Neural progenitor cell (in vitro differentiated cells): ENCODE data around the gene SREK1. TPM values are rescaled to one million over a fixed set of nuclear protein-coding genes. Genes with fewer than 3 reads are reported as not detected.
A peak's percentile ranks its signal among the peaks of the same experiment; 100 is the strongest.

Experiments
- DNase-seq: peaks from one replicate; pipeline ENCODE4 v3.0.0-alpha.2; 2016; ENCODE audit warnings: low spot score
- H2AFZ ChIP-seq: fragments of 200-600 bp; sonication (generic); replicated peaks from 2 replicates; pipeline ENCODE4 v1.6.1; 2016; ENCODE audit warnings: antibody characterized with exemption
- H3F3A ChIP-seq: fragments of 200-600 bp; sonication (generic); 2 replicates; pipeline ENCODE4 v1.6.1; 2016; ENCODE audit warnings: antibody characterized with exemption, low read depth
- H3K27ac ChIP-seq: fragments of 200-600 bp; sonication (generic); 2 replicates; pipeline ENCODE4 v1.5.1; 2016; ENCODE audit warnings: mild to moderate bottlenecking
- H3K27me3 ChIP-seq: fragments of 200-600 bp; sonication (generic); 2 replicates; pipeline ENCODE4 v1.6.1; 2016; ENCODE audit warnings: mild to moderate bottlenecking, moderate library complexity
- H3K36me3 ChIP-seq: fragments of 200-600 bp; sonication (generic); 2 replicates; pipeline ENCODE4 v1.5.1; 2016
- H3K4me1 ChIP-seq: fragments of 200-600 bp; sonication (generic); 2 replicates; pipeline ENCODE4 v1.6.1; 2016; ENCODE audit warnings: mixed run types
- H3K4me2 ChIP-seq: fragments of 200-600 bp; sonication (generic); 2 replicates; pipeline ENCODE4 v1.6.1; 2016
- H3K4me3 ChIP-seq: fragments of 200-600 bp; sonication (generic); 2 replicates; pipeline ENCODE4 v1.5.1; 2016
- H3K79me2 ChIP-seq: fragments of 200-600 bp; sonication (generic); 2 replicates; pipeline ENCODE4 v1.6.1; 2016; ENCODE audit warnings: low read depth
- H3K9ac ChIP-seq: fragments of 200-600 bp; sonication (generic); 2 replicates; pipeline ENCODE4 v1.6.1; 2016
- H3K9me3 ChIP-seq: fragments of 200-600 bp; sonication (generic); 2 replicates; pipeline ENCODE4 v1.5.1; 2016; ENCODE audit warnings: low read depth
- H4K20me1 ChIP-seq: fragments of 200-600 bp; sonication (generic); 2 replicates; pipeline ENCODE4 v1.6.1; 2016; ENCODE audit warnings: low read depth
- H3K27ac Mint-ChIP-seq: 3 replicates; pipeline ENCODE4 v1.8.0; 2021; ENCODE audit warnings: mixed read lengths
- H3K27me3 Mint-ChIP-seq: 2 replicates; pipeline ENCODE4 v1.8.0; 2022; ENCODE audit warnings: low read depth, mild to moderate bottlenecking, inconsistent platforms, moderate library complexity, mixed read lengths; ENCODE audit not compliant: insufficient read depth
- H3K36me3 Mint-ChIP-seq: 3 replicates; pipeline ENCODE4 v1.8.0; 2021; ENCODE audit warnings: mixed read lengths
- H3K4me1 Mint-ChIP-seq: 3 replicates; pipeline ENCODE4 v1.8.0; 2021; ENCODE audit warnings: mixed read lengths
- H3K4me3 Mint-ChIP-seq: 3 replicates; pipeline ENCODE4 v1.8.0; 2021; ENCODE audit warnings: mild to moderate bottlenecking, moderate library complexity, mixed read lengths
- H3K9me3 Mint-ChIP-seq: 3 replicates; pipeline ENCODE4 v1.8.0; 2020; ENCODE audit warnings: mixed read lengths
- CTCF ChIP-seq: fragments of 200-600 bp; sonication (generic); IDR thresholded peaks from 2 replicates; pipeline ENCODE4 v1.5.1; 2017; ENCODE audit warnings: antibody characterized with exemption, mild to moderate bottlenecking
- EZH2 ChIP-seq: fragments of 200-600 bp; sonication (generic); IDR thresholded peaks from 2 replicates; pipeline ENCODE4 v1.6.1; 2017; ENCODE audit warnings: antibody characterized with exemption, mild to moderate bottlenecking, moderate library complexity
- EZH2phosphoT487 ChIP-seq: fragments of 200-600 bp; sonication (generic); IDR thresholded peaks from 2 replicates; pipeline ENCODE4 v1.6.1; 2017; ENCODE audit warnings: antibody characterized with exemption
- total RNA-seq: library from RNA; depleted of rRNA; stranded (reverse); fragments of >200 nt; gene quantifications from 2 replicates; pipeline ENCODE4 v1.2.3, GENCODE V29; 2015; ENCODE audit warnings: low replicate concordance

SREK1 gene
- 80.5 and 95.6 TPM in 2 replicates for total RNA-seq

GRCh38 chr5:66144074-66144833 lies at the start of gene SREK1:
SREK1 (plus strand) TSS chr5:66144300; CDS start chr5:66144377, 77 bp downstream.
- Histone ChIP-seq H3K9me3 (no peaks in the 10 kb centered on the region), H3F3A (peaks cover 18% of the 10 kb centered on the region), H4K20me1 (peaks cover 6% of the 10 kb centered on the region), H2AFZ (peak within 1 kb of the TSS; percentile 83), H3K79me2 (peaks cover 48% of the 10 kb centered on the region), H3K36me3 (no peaks in the 10 kb centered on the region), H3K4me1 (peaks cover 22% of the 10 kb centered on the region), H3K9ac (peak within 1 kb of the TSS; percentile 88), H3K27ac (peak within 1 kb of the TSS; percentile 98), H3K27me3 (no peaks in the 10 kb centered on the region), H3K4me3 (peak within 1 kb of the TSS; percentile 84), H3K4me2 (peak within 1 kb of the TSS; percentile 93)
- Mint-ChIP-seq H3K4me1 (peaks cover 13% of the 10 kb centered on the region), H3K27ac (peak within 1 kb of the TSS; percentile 100), H3K9me3 (peaks cover 2% of the 10 kb centered on the region), H3K36me3 (peaks cover 19% of the 10 kb centered on the region), H3K27me3 (peaks cover 2% of the 10 kb centered on the region), H3K4me3 (peak within 1 kb of the TSS; percentile 97)
- peak; percentile 97 for DNase-seq
- TF ChIP-seq EZH2, result no peak
- TF ChIP-seq CTCF, result no peak
- no peak for TF ChIP-seq EZH2phosphoT487

DNA sequence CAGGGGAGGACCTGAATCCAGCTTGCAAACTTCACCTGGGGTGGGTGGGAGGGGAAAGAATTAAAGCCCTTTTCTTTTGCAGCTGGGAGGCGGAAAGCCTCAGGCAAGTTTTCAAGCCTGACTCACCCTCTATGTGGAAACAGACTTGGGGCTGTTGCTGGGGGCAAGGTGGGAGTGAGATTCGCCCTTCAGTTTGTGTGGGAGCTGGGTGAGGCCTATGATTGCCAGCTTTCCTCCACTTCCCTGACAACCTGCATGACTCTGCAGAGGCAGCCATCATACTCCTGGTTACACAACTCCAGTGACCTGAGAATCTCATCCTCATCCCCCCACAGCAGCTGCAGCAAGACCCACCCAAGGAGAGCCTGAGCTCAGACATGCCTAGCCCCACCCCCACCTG lies 43.2 kb upstream of the SREK1 start:
- Histone ChIP-seq H3K27me3 (no peaks in the 10 kb centered on the region), H3K9me3 (peaks cover 21% of the 10 kb centered on the region), H3K4me2 (no peak overlapping the region), H3F3A (no peaks in the 10 kb centered on the region), H3K4me1 (no peaks in the 10 kb centered on the region), H3K9ac (no peak overlapping the region), H3K4me3 (no peak overlapping the region), H3K27ac (no peak overlapping the region), H3K79me2 (no peaks in the 10 kb centered on the region), H4K20me1 (no peaks in the 10 kb centered on the region), H2AFZ (no peak overlapping the region), H3K36me3 (no peaks in the 10 kb centered on the region)
- Mint-ChIP-seq H3K27ac (no peak overlapping the region), H3K4me3 (no peak overlapping the region), H3K9me3 (peaks cover 47% of the 10 kb centered on the region), H3K27me3 (peaks cover 2% of the 10 kb centered on the region), H3K36me3 (no peaks in the 10 kb centered on the region), H3K4me1 (no peaks in the 10 kb centered on the region)
- no peak for DNase-seq
- TF ChIP-seq EZH2 (no peak), CTCF (no peak), EZH2phosphoT487 (no peak)

GRCh38 chr5:66113160-66113559 lies 30.9 kb upstream of the SREK1 start:
- Mint-ChIP-seq H3K9me3 (peaks cover 25% of the 10 kb centered on the region), H3K4me1 (no peaks in the 10 kb centered on the region), H3K36me3 (no peaks in the 10 kb centered on the region), H3K27me3 (peaks cover 4% of the 10 kb centered on the region), H3K4me3 (no peak overlapping the region), H3K27ac (no peak overlapping the region)
- Histone ChIP-seq H3K27me3 (no peaks in the 10 kb centered on the region), H3K4me1 (no peaks in the 10 kb centered on the region), H3K36me3 (no peaks in the 10 kb centered on the region), H3K4me3 (no peak overlapping the region), H4K20me1 (no peaks in the 10 kb centered on the region), H3K4me2 (no peak overlapping the region), H3K79me2 (no peaks in the 10 kb centered on the region), H3K9ac (no peak overlapping the region), H3K27ac (no peak overlapping the region), H2AFZ (no peak overlapping the region), H3K9me3 (peaks cover 8% of the 10 kb centered on the region), H3F3A (no peaks in the 10 kb centered on the region)
- DNase-seq, result no peak
- TF ChIP-seq CTCF (no peak), EZH2 (no peak), EZH2phosphoT487 (no peak)
